NCI-H345 (cell line): ENCODE measurements around the gene DMPK.
"Not testable (repeated sequence)": the region's sequence is repeated elsewhere in the genome, so short reads cannot be mapped to it uniquely, and the experiment has no call there.

Source experiments
- DNase-seq: peaks from one replicate; lab custom pipeline; 2025; lab: John Stamatoyannopoulos, UW

Gene DMPK

GRCh38 chr19:45745606-45746005, 36.7 kb downstream of the DMPK start:
- no peak for DNase-seq

GRCh38 chr19:45742969-45743368, 39.3 kb downstream of the DMPK start:
- DNase-seq = no peak

GRCh38 chr19:45739498-45740439, 42.5 kb downstream of the DMPK start:
- DNase-seq = no peak

GRCh38 chr19:45733160-45733810, 49.0 kb downstream of the DMPK start, which contains the start of gene MEIOSIN:
TSS of gene MEIOSIN (plus strand) at chr19:45733439. CDS start at chr19:45735377, 1,938 bp downstream.
- DNase-seq = no peak

GRCh38 chr19:45730368-45731288, 51.7 kb downstream of the DMPK start, which contains the start of gene FBXO46:
TSS of gene FBXO46 (minus strand) at chr19:45730896. CDS start at chr19:45713495, 17,401 bp downstream.
- peak; percentile 97 for DNase-seq

GRCh38 chr19:45729800-45730290, 52.4 kb downstream of the DMPK start:
- no peak for DNase-seq

GRCh38 chr19:45728683-45729082, 53.6 kb downstream of the DMPK start:
- not testable (repeated sequence) for DNase-seq

- DNase-seq = not testable (repeated sequence)
Observed at GRCh38 chr19:45720065-45720464, 62.2 kb downstream of the DMPK start.
